ENCODE results near the gene TFPI. TPM values are rescaled to one million over a fixed set of nuclear protein-coding genes. Genes with fewer than 3 reads are reported as not detected.

TFPI gene
- total RNA-seq, 1 experiment from 2014 or later = 29.1 TPM

GRCh38 chr2:187590175-187590574 is 35.9 kb upstream of the TFPI start:
- no peak overlapping the region for H2AFZ ChIP-seq (ENCODE audit: low read depth, low read length, poor library complexity, severe bottlenecking)
- RAD21 ChIA-PET (ENCODE audit: low non-redundant PET in 1 of 2, low total read pairs in 2 of 2, uncharacterized antibody in 2 of 2, unreplicated experiment in 2 of 2) = no interaction called here
- H3K4me1 ChIP-seq (ENCODE audit: control insufficient read depth in 1 of 2, insufficient read depth in 2 of 2, low read length in 2 of 2) = no peaks in the 10 kb centered on the region
- DNase-seq (ENCODE audit: low read depth, low spot score) (no peak), ATAC-seq (no peak)
- intact Hi-C loops (cut with micrococcal nuclease) = no loop called here
- no peaks in the 10 kb centered on the region for H4K20me1 ChIP-seq (ENCODE audit: insufficient read depth)
- H3K9ac ChIP-seq (ENCODE audit: low read length) = no peak overlapping the region
- no peaks in the 10 kb centered on the region for H3K9me2 ChIP-seq (ENCODE audit: insufficient read depth)
- POLR2A ChIA-PET = no interaction called here
- CTCF ChIA-PET = no interaction called here
- no peaks in the 10 kb centered on the region for H3K79me2 ChIP-seq (ENCODE audit: insufficient read depth, low read length)
- no peak overlapping the region for H3K27ac ChIP-seq (ENCODE audit: low read depth, low read length)
- no peaks in the 10 kb centered on the region for H3K36me3 ChIP-seq (ENCODE audit: control insufficient read depth in 1 of 2, insufficient read depth in 2 of 2, low read length in 2 of 2)
- no peaks in the 10 kb centered on the region for H3K27me3 ChIP-seq (ENCODE audit: insufficient read depth, low read length)
- H3K9me3 ChIP-seq (ENCODE audit: control insufficient read depth in 1 of 2, insufficient read depth in 1 of 2, low read depth in 1 of 2, low read length in 2 of 2) = no peaks in the 10 kb centered on the region
- H3K4me3 ChIP-seq (replicated peaks in 1 of 2; ENCODE audit: low read depth in 1 of 2, low read length in 2 of 2) = no peak overlapping the region
- TF ChIP-seq SRF (IDR thresholded peaks at IDR 0.05; ENCODE audit: low read depth) = no peak
- no peak for TF ChIP-seq SIN3A (IDR thresholded peaks at IDR 0.05; ENCODE audit: low read depth)
- TF ChIP-seq CBX3 (IDR thresholded peaks at IDR 0.05; ENCODE audit: low read depth) = no peak
- TF ChIP-seq FOSL1 (IDR thresholded peaks at IDR 0.05; ENCODE audit: low read depth) = no peak
- TF ChIP-seq ZNF274 (IDR thresholded peaks at IDR 0.05; ENCODE audit: low read depth, low read length) = no peak
- TF ChIP-seq ATF3 (IDR thresholded peaks at IDR 0.05) = no peak
- TF ChIP-seq YY1 (IDR thresholded peaks at IDR 0.05; ENCODE audit: extremely low read depth, insufficient replicate concordance, low read depth, low read length) = no peak
- TF ChIP-seq EGR1 (IDR thresholded peaks at IDR 0.05; ENCODE audit: low read depth) = no peak
- TF ChIP-seq, protein P1, sequence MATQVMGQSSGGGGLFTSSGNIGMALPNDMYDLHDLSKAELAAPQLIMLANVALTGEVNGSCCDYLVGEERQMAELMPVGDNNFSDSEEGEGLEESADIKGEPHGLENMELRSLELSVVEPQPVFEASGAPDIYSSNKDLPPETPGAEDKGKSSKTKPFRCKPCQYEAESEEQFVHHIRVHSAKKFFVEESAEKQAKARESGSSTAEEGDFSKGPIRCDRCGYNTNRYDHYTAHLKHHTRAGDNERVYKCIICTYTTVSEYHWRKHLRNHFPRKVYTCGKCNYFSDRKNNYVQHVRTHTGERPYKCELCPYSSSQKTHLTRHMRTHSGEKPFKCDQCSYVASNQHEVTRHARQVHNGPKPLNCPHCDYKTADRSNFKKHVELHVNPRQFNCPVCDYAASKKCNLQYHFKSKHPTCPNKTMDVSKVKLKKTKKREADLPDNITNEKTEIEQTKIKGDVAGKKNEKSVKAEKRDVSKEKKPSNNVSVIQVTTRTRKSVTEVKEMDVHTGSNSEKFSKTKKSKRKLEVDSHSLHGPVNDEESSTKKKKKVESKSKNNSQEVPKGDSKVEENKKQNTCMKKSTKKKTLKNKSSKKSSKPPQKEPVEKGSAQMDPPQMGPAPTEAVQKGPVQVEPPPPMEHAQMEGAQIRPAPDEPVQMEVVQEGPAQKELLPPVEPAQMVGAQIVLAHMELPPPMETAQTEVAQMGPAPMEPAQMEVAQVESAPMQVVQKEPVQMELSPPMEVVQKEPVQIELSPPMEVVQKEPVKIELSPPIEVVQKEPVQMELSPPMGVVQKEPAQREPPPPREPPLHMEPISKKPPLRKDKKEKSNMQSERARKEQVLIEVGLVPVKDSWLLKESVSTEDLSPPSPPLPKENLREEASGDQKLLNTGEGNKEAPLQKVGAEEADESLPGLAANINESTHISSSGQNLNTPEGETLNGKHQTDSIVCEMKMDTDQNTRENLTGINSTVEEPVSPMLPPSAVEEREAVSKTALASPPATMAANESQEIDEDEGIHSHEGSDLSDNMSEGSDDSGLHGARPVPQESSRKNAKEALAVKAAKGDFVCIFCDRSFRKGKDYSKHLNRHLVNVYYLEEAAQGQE (IDR thresholded peaks at IDR 0.05; ENCODE audit: low read depth) = no peak
- no peak for TF ChIP-seq EZH2 (IDR thresholded peaks at IDR 0.05)
- no peak for TF ChIP-seq JUND (IDR thresholded peaks at IDR 0.05)
- no peak for TF ChIP-seq ELF1 (IDR thresholded peaks at IDR 0.05; ENCODE audit: borderline replicate concordance, low read depth)
- TF ChIP-seq, protein P2, sequence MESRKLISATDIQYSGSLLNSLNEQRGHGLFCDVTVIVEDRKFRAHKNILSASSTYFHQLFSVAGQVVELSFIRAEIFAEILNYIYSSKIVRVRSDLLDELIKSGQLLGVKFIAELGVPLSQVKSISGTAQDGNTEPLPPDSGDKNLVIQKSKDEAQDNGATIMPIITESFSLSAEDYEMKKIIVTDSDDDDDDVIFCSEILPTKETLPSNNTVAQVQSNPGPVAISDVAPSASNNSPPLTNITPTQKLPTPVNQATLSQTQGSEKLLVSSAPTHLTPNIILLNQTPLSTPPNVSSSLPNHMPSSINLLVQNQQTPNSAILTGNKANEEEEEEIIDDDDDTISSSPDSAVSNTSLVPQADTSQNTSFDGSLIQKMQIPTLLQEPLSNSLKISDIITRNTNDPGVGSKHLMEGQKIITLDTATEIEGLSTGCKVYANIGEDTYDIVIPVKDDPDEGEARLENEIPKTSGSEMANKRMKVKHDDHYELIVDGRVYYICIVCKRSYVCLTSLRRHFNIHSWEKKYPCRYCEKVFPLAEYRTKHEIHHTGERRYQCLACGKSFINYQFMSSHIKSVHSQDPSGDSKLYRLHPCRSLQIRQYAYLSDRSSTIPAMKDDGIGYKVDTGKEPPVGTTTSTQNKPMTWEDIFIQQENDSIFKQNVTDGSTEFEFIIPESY (IDR thresholded peaks at IDR 0.05; ENCODE audit: extremely low read depth, insufficient replicate concordance, low read length) = no peak
- no peak for TF ChIP-seq POLR2A (IDR thresholded peaks at IDR 0.05; ENCODE audit: borderline replicate concordance, extremely low read depth, insufficient read depth, insufficient read length)
- no peak for TF ChIP-seq POLR2AphosphoS5 (IDR thresholded peaks at IDR 0.05; ENCODE audit: low read depth, low read length)
- no peak for TF ChIP-seq TCF7L2 (IDR thresholded peaks at IDR 0.05; ENCODE audit: borderline replicate concordance, extremely low read depth, insufficient read depth, insufficient read length)
- no peak for TF ChIP-seq MAX (IDR thresholded peaks at IDR 0.05)
- TF ChIP-seq ZFX (IDR thresholded peaks at IDR 0.05) = no peak
- TF ChIP-seq SP1 (IDR thresholded peaks at IDR 0.05; ENCODE audit: low read depth) = no peak
- TF ChIP-seq CTCF (IDR thresholded peaks at IDR 0.05 in 2 of 3, conservative IDR thresholded peaks at IDR 0.05 in 1 of 3; ENCODE audit: borderline replicate concordance in 1 of 3, insufficient read depth in 1 of 3, low read depth in 2 of 3, low read length in 2 of 3) = no peak
- no TSS peak for BruUV-seq (replicated peaks)
- H3K4me2 ChIP-seq (ENCODE audit: low read length) = no peak overlapping the region

All from HCT116 (cell line).